K562 treated with DMSO at 1 percent for 24 hours (cell line): ENCODE data around the gene RSPH3. TPM values are rescaled to one million over a fixed set of nuclear protein-coding genes. Genes with fewer than 3 reads are reported as not detected.

Experiments used
- total RNA-seq: library from RNA; unstranded; fragments of 300-600 nt; gene quantifications from 2 replicates; pipeline ENCODE4 v1.2.3, GENCODE V29; 2022; ENCODE audit warnings: low read depth; ENCODE audit not compliant: insufficient read depth

Gene RSPH3
- 6.9 and 8.5 TPM in 2 replicates for total RNA-seq

GRCh38 chr6:158999666-159000403 lies at the start of gene RSPH3:
TSS of gene RSPH3 (minus strand) at chr6:159000202. CDS start at chr6:158999550, 652 bp downstream.

GRCh38 chr6:159044899-159045727 lies 45.1 kb upstream of the RSPH3 start, which contains the start of gene TAGAP:
TSS of gene TAGAP (minus strand) at chr6:159044991. CDS start at chr6:159044146, 845 bp downstream.

Other genes starting within 250 kb of the RSPH3 start
- gene EZR, start 180.8 kb downstream of the RSPH3 start, total RNA-seq: 180 and 183 TPM in 2 replicates
- gene TAGAP, start 44.8 kb upstream of the RSPH3 start, total RNA-seq: not detected in 2 replicates
- not detected in 2 replicates for gene FNDC1, start 169.2 kb upstream of the RSPH3 start, total RNA-seq